CD14-positive monocyte (primary cell): Measurements from ENCODE around the gene HSF2. TPM values are rescaled to one million over a fixed set of nuclear protein-coding genes. Genes with fewer than 3 reads are reported as not detected.

Experiments
- DNase-seq, 3 donors: peaks; one replicate each; pipeline ENCODE4 v3.0.0-alpha.2; 2011 to 2022
- H2AFZ ChIP-seq: 2 replicates; pipeline ENCODE4 v1.6.0; 2012; ENCODE audit warnings: mild to moderate bottlenecking, low read depth, low read length, inconsistent platforms; ENCODE audit not compliant: insufficient read depth, poor library complexity, severe bottlenecking
- H3K27ac ChIP-seq, 2 donors: 1 replicate in 1 of 2; 2 replicates in 1 of 2; pipeline ENCODE4 v1.5.1; 2012 to 2013; ENCODE audit warnings: low read length in 2 of 2, control low read depth in 1 of 2, inconsistent platforms in 1 of 2, low read depth in 1 of 2, mild to moderate bottlenecking in 1 of 2
- H3K27me3 ChIP-seq, 2 donors: one replicate each; pipeline versions ENCODE4 v1.6.0 to v1.6.1; 2011 to 2013; ENCODE audit warnings: low read length in 2 of 2; ENCODE audit not compliant: control insufficient read depth in 2 of 2, insufficient read depth in 2 of 2
- H3K36me3 ChIP-seq, 2 donors: replicated peaks in 1 of 2; 1 replicate in 1 of 2; 2 replicates in 1 of 2; pipeline versions ENCODE4 v1.5.1 to v1.6.1; 2012 to 2013; ENCODE audit warnings: low read length in 2 of 2, control low read depth in 1 of 2, inconsistent platforms in 1 of 2, mild to moderate bottlenecking in 1 of 2; ENCODE audit not compliant: insufficient read depth in 2 of 2, control insufficient read depth in 1 of 2
- H3K4me1 ChIP-seq, 2 donors: 1 replicate in 1 of 2; 2 replicates in 1 of 2; pipeline versions ENCODE4 v1.5.1 to v1.6.1; 2012 to 2013; ENCODE audit warnings: low read length in 2 of 2, control low read depth in 1 of 2, inconsistent platforms in 1 of 2, mild to moderate bottlenecking in 1 of 2, moderate library complexity in 1 of 2; ENCODE audit not compliant: insufficient read depth in 2 of 2, control insufficient read depth in 1 of 2
- H3K4me2 ChIP-seq: replicated peaks from 2 replicates; pipeline ENCODE3; 2012; ENCODE audit warnings: low read length, moderate library complexity, mild to moderate bottlenecking; ENCODE audit not compliant: poor library complexity, severe bottlenecking; ENCODE audit errors: extremely low read depth
- H3K4me3 ChIP-seq, 3 experiments: fragments of 200-600 bp in 1 of 3; sonication (generic) in 1 of 3; replicated peaks in 1 of 3; 1 replicate in 2 of 3; 2 replicates in 1 of 3; pipeline ENCODE4 v1.5.1; 2011 to 2013; ENCODE audit warnings: low read length in 3 of 3, mild to moderate bottlenecking in 3 of 3, control low read depth in 2 of 3, low read depth in 2 of 3, inconsistent platforms in 1 of 3, moderate library complexity in 1 of 3
- H3K79me2 ChIP-seq: 2 replicates; pipeline ENCODE4 v1.6.0; 2012; ENCODE audit warnings: mild to moderate bottlenecking, control low read depth, inconsistent platforms, low read length, moderate library complexity; ENCODE audit not compliant: insufficient read depth
- H3K9ac ChIP-seq: 2 replicates; pipeline ENCODE4 v1.6.0; 2017; ENCODE audit warnings: low read length, mild to moderate bottlenecking; ENCODE audit not compliant: insufficient read depth, poor library complexity, severe bottlenecking
- H3K9me3 ChIP-seq, 2 donors: replicated peaks in 1 of 2; 1 replicate in 1 of 2; 2 replicates in 1 of 2; pipeline versions ENCODE4 v1.5.1 to v1.6.1; 2012 to 2013; ENCODE audit warnings: low read length in 2 of 2, control low read depth in 1 of 2; ENCODE audit not compliant: control insufficient read depth in 1 of 2, insufficient read depth in 1 of 2
- H4K20me1 ChIP-seq: 2 replicates; pipeline ENCODE4 v1.6.0; 2012; ENCODE audit warnings: mild to moderate bottlenecking, low read length, control low read depth, moderate library complexity; ENCODE audit not compliant: insufficient read depth
- H3K27ac Mint-ChIP-seq, 7 donors: one replicate each; pipeline ENCODE4 v1.8.0; 2020; ENCODE audit warnings: mild to moderate bottlenecking in 7 of 7, mixed read lengths in 7 of 7, moderate library complexity in 6 of 7, inconsistent platforms in 2 of 7
- H3K27me3 Mint-ChIP-seq, 3 donors: one replicate each; pipeline ENCODE4 v1.8.0; 2021 to 2022; ENCODE audit warnings: low read depth in 3 of 3, mild to moderate bottlenecking in 3 of 3, mixed read lengths in 3 of 3, moderate library complexity in 3 of 3, inconsistent platforms in 1 of 3
- H3K36me3 Mint-ChIP-seq, 2 donors: one replicate each; pipeline ENCODE4 v1.8.0; 2020; ENCODE audit warnings: mixed read lengths in 2 of 2, inconsistent platforms in 1 of 2, mild to moderate bottlenecking in 1 of 2
- H3K4me1 Mint-ChIP-seq: one replicate; pipeline ENCODE4 v1.8.0; 2020; ENCODE audit warnings: mild to moderate bottlenecking, mixed read lengths
- H3K4me3 Mint-ChIP-seq, 2 donors: one replicate each; pipeline ENCODE4 v1.8.0; 2020; ENCODE audit warnings: mild to moderate bottlenecking in 2 of 2, mixed read lengths in 2 of 2, moderate library complexity in 1 of 2
- H3K9me3 Mint-ChIP-seq, 7 donors: one replicate each; pipeline ENCODE4 v1.8.0; 2020 to 2022; ENCODE audit warnings: mixed read lengths in 7 of 7, mild to moderate bottlenecking in 6 of 7, moderate library complexity in 6 of 7, inconsistent platforms in 2 of 7
- CTCF ChIP-seq: fragments of 200-600 bp; IDR thresholded peaks from one replicate; pipeline ENCODE4 v1.8.0; 2022; ENCODE audit warnings: antibody characterized with exemption, mild to moderate bottlenecking
- WGBS: methylation state at CpG from one replicate; pipeline ENCODE4 v1.1.5; 2013; ENCODE audit warnings: missing lambda C conversion rate; ENCODE audit not compliant: insufficient coverage; 5-methylcytosine and 5-hydroxymethylcytosine counted together
- intact Hi-C, 2 donors: fragments of 100-400 bp; cut with micrococcal nuclease; formaldehyde crosslinking; loops; one replicate each; pipeline versions ENCODE4 v1.15.0 to v1.15.1; 2023
- polyA plus RNA-seq, 3 donors: library from polyadenylated mRNA; depleted of rRNA in 1 of 3; unstranded in 2 of 3; stranded (reverse) in 1 of 3; fragments of 300-500 nt in 2 of 3; fragments of >200 nt in 1 of 3; fragmentation: Illumina TruSeq in 2 of 3; gene quantifications; 1 replicate in 2 of 3; 2 replicates in 1 of 3; pipeline ENCODE4 v1.2.3, GENCODE V29; 2012 to 2021
- small RNA-seq: library from RNA; depleted of rRNA; stranded (forward); fragments of <200 nt; gene quantifications from one replicate; pipeline ENCODE3, GENCODE V24; 2012; ENCODE audit warnings: low read depth; ENCODE audit not compliant: insufficient read length

HSF2 gene
- polyA plus RNA-seq, 3 donors = 2.3 to 8.8 (median 2.6) TPM

- H3K27ac Mint-ChIP-seq = peak overlapping the region in 1 of 7 donors; percentile 73
- no peak for TF ChIP-seq CTCF
- H3K9me3 Mint-ChIP-seq = peaks cover 0 to 3% (median 0%) of the 10 kb centered on the region in 7 donors
- no peak overlapping the region for H3K9ac ChIP-seq
- H3K4me2 ChIP-seq = no peak overlapping the region
- H3K4me3 Mint-ChIP-seq = no peak overlapping the region
- 100% methylated on average over 1 of the region's 7 CpGs for whole genome bisulfite sequencing
- H3K27ac ChIP-seq = no peak overlapping the region
- H4K20me1 ChIP-seq = no peaks in the 10 kb centered on the region
- peaks cover 5 to 7% (median 6%) of the 10 kb centered on the region in 3 donors for H3K27me3 Mint-ChIP-seq
- H2AFZ ChIP-seq = no peak overlapping the region
- H3K36me3 Mint-ChIP-seq = no peaks in the 10 kb centered on the region
- no peak for DNase-seq
- H3K79me2 ChIP-seq = no peaks in the 10 kb centered on the region
- intact Hi-C loops = no loop called here
- no peaks in the 10 kb centered on the region for H3K9me3 ChIP-seq
- no peaks in the 10 kb centered on the region for H3K36me3 ChIP-seq
- no peak overlapping the region for H3K4me3 ChIP-seq
- H3K27me3 ChIP-seq = no peaks in the 10 kb centered on the region
- H3K4me1 Mint-ChIP-seq = peaks cover 5% of the 10 kb centered on the region
- no peaks in the 10 kb centered on the region for H3K4me1 ChIP-seq
These were observed 83.3 kb downstream of the HSF2 start for GRCh38 chr6:122482750-122483080.

Small RNA genes lying within 50 kb of the gene (small RNA-seq; reads per million reads assigned to genes)
- gene Z99129.1 = not detected

Other genes with a start within 250 kb of the HSF2 start
- 100 to 1,000 TPM in 2 of 3 donors, 10 to 100 TPM in 1; 38.9 to 161 (median 125) TPM for gene SERINC1, start 72.2 kb downstream of the HSF2 start, polyA plus RNA-seq
- gene PKIB, start 210.8 kb downstream of the HSF2 start, polyA plus RNA-seq = 1 to 10 TPM; 1.3 to 2.0 (median 1.4) TPM